NT2/D1 (cell line): ENCODE data around the gene GNB1.
A peak's percentile ranks its signal among the peaks of the same experiment; 100 is the strongest.

Source experiments
- DNase-seq: peaks from one replicate; pipeline ENCODE4 v3.0.0-alpha.2; 2011; ENCODE audit warnings: low read depth, low spot score
- H3K27me3 ChIP-seq: 2 replicates; pipeline ENCODE4 v1.6.0; 2011; ENCODE audit warnings: mild to moderate bottlenecking; ENCODE audit not compliant: insufficient read length, insufficient read depth
- H3K36me3 ChIP-seq: 2 replicates; pipeline ENCODE4 v1.6.1; 2011; ENCODE audit warnings: mild to moderate bottlenecking, low read length, mixed read lengths; ENCODE audit not compliant: insufficient read depth, insufficient read length
- H3K4me1 ChIP-seq: 2 replicates; pipeline ENCODE4 v1.5.1; 2011; ENCODE audit not compliant: insufficient read depth, insufficient read length
- H3K4me3 ChIP-seq: 2 replicates; pipeline ENCODE4 v1.5.1; 2011; ENCODE audit warnings: low read depth; ENCODE audit not compliant: insufficient read length
- H3K9ac ChIP-seq: 2 replicates; pipeline ENCODE4 v1.6.0; 2011; ENCODE audit warnings: low read depth; ENCODE audit not compliant: insufficient read length
- H3K9me3 ChIP-seq: 2 replicates; pipeline ENCODE4 v1.5.1; 2011; ENCODE audit warnings: mild to moderate bottlenecking, low read length; ENCODE audit not compliant: insufficient read depth
- SUZ12 ChIP-seq: IDR thresholded peaks from 2 replicates; pipeline ENCODE4 v1.6.1; 2011; ENCODE audit not compliant: insufficient read length, insufficient read depth; ENCODE audit errors: extremely low read depth
- YY1 ChIP-seq: IDR thresholded peaks from 2 replicates; pipeline ENCODE4 v1.6.1; 2011; ENCODE audit not compliant: insufficient read length, insufficient read depth
- ZNF274 ChIP-seq: IDR thresholded peaks from 2 replicates; pipeline ENCODE4 v1.6.1; 2011; ENCODE audit warnings: mild to moderate bottlenecking, low read depth, low read length

Gene GNB1

DNA sequence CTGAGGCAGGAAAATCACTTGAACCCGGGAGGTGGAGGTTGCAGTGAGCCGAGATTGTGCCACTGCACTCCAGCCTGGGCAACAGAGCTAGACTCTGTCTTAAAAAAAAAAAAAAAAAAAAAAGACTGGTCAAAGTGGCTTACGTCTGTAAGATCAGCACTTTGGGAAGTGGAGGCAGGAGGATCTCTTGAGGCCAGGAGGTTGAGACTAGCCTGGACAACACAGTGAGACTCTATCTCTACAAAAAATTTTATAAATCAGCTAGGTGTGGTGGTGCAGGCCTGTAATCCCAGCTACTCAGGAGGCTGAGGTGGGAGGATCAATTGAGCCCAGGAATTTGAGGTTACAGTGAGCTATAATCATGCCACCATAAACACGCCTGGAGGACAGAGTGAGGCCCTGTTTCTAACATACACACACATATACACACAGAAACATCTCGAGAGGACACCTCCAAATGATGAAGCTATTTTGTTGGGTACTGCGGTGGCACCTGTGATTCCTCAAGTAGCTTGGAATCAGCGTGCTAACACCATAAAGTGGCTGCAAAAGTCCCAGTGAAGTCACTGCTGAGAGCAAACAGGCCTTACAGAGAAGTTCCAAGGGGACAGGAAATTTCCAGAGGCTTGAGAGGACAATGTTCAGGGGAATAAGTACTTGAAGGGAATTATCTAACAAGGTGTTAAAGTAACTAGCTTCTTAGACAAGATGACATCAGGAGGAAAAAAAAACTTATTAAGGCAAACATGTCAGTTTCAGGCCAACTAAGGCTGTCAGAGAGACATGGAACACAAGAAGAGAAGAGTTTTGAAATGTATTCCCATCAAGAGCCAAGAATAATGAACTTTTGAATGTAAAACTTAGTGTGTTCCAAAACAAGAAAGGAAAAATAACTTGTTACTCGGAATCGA is 114.0 kb downstream of the GNB1 start:
- no peaks in the 10 kb centered on the region for H3K27me3 ChIP-seq
- H3K4me1 ChIP-seq = peaks cover 26% of the 10 kb centered on the region
- H3K4me3 ChIP-seq = no peak overlapping the region
- peaks cover 29% of the 10 kb centered on the region for H3K36me3 ChIP-seq
- no peak for DNase-seq
- peak overlapping the region; percentile 51 for H3K9ac ChIP-seq
- no peak for TF ChIP-seq SUZ12
- TF ChIP-seq ZNF274 = no peak
- no peak for TF ChIP-seq YY1
- 0 out of 2 replicates have a peak, but pooled peaks cover 4% of the 10 kb centered on the region for H3K9me3 ChIP-seq

DNA sequence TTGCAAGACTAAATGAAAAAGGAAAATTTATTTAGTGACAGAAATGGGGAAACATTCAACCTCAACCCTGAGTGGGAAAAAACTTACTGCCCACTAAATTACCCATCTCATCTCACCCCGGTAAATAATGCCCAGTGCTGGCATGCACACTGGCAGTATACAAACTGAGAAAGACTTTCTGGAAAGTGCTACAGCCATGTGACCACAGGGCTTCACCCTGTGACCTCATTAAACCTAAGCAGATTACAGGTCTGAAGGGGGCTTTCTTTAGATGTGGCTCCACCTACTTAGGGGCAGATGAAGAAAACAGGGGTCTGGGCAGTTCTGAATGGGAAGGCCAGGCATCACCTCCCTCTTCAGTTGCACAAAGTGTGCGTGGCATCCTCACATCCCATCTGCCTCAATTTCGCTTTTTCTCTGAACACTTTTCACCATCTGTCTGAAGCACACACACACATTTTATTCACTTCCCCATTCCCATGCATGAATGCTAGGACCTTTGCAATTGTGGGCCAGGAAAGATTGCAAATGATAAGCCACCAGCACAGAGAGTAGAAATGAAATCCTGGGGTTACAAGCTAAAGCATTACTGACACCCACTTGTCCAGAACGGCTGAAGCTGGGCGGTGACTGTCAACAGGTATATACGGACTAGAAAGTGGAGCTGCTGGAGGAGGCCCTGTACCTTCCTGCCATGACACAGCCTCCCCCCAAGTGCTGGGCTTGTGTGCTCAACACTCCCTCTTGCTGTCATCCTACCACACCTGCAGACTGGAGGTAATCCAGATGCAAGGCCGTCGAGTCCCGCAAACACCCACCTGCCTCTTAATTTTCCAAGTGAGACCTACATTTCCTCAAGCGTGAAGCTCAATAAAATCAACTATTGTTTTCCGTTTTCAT is 115.3 kb downstream of the GNB1 start:
- H3K4me3 ChIP-seq = no peak overlapping the region
- TF ChIP-seq ZNF274 = no peak
- no peak for TF ChIP-seq SUZ12
- TF ChIP-seq YY1 = no peak
- no peak for DNase-seq
- H3K36me3 ChIP-seq = peaks cover 35% of the 10 kb centered on the region
- H3K9ac ChIP-seq = peak overlapping the region; percentile 8
- H3K9me3 ChIP-seq = peaks cover 13% of the 10 kb centered on the region
- no peaks in the 10 kb centered on the region for H3K27me3 ChIP-seq
- H3K4me1 ChIP-seq = peaks cover 16% of the 10 kb centered on the region

DNA sequence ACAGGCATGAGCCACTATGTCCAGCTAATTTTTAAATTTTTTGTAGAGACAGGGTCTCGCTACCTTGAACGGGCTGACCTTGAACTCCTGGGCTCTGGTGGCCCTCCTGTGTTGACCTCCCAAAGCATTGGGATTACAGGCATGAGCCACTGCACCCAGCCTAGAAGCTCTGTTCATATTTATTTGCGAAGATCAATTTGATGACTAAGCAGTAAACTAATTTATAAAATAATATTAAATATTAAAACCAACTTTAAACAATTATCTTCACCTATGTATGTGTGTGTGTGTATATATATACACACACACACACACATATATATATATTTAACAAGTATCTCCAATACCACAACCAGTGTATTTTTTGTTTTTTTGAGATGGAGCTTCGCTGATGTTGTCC is 117.0 kb downstream of the GNB1 start:
- Histone ChIP-seq H3K27me3 (no peaks in the 10 kb centered on the region), H3K36me3 (peaks cover 35% of the 10 kb centered on the region), H3K4me1 (peaks cover 10% of the 10 kb centered on the region), H3K9ac (no peak overlapping the region), H3K9me3 (peaks cover 13% of the 10 kb centered on the region), H3K4me3 (no peak overlapping the region)
- no peak for TF ChIP-seq SUZ12
- TF ChIP-seq ZNF274 = no peak
- TF ChIP-seq YY1 = no peak
- DNase-seq = no peak

DNA sequence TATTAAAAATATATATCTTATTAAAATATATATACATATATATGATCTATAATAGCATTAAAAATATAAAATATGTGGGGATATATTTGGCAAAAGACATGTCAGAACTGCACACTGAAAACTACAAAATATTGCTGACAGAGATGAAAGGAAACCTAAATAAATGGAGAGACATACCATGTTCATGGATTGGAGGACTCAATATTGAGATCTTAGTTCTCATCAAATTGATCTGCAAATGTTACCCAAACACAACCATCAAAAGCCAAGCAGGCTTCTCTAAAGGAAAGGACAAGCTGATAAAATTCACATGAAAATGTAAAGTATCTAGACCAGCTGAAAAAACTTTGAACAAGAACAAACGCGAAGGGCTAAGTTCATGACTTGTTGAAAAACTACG is 119.8 kb downstream of the GNB1 start:
- H3K36me3 ChIP-seq = peaks cover 45% of the 10 kb centered on the region
- TF ChIP-seq YY1 (no peak), SUZ12 (no peak), ZNF274 (no peak)
- H3K4me1 ChIP-seq = peaks cover 7% of the 10 kb centered on the region
- DNase-seq = no peak
- no peak overlapping the region for H3K4me3 ChIP-seq
- no peak overlapping the region for H3K9ac ChIP-seq
- H3K9me3 ChIP-seq = peaks cover 13% of the 10 kb centered on the region
- H3K27me3 ChIP-seq = no peaks in the 10 kb centered on the region

DNA sequence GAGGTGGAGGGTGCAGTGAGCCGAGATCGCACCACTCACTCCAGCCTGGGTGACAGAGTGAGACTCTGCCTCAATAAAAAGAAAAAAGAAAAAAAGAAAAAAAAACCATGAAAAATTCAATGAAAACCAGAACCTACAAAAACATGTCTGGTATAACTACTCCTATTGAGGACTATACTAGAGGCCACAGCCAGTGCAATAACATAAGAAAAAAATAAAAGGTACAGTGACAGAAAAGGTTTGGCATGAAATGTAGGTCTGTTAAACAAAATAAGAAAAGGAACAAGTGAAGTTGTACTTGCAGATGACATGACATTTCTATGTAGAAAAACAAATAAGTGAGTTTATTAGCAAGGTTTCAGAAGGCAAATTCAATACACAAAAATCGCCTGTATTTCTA is 120.8 kb downstream of the GNB1 start:
- H3K9ac ChIP-seq = no peak overlapping the region
- no peak for TF ChIP-seq SUZ12
- TF ChIP-seq ZNF274 = no peak
- no peak for TF ChIP-seq YY1
- no peak overlapping the region for H3K4me3 ChIP-seq
- peaks cover 13% of the 10 kb centered on the region for H3K9me3 ChIP-seq
- no peaks in the 10 kb centered on the region for H3K27me3 ChIP-seq
- H3K36me3 ChIP-seq = peaks cover 37% of the 10 kb centered on the region
- H3K4me1 ChIP-seq = no peaks in the 10 kb centered on the region
- DNase-seq = no peak

DNA sequence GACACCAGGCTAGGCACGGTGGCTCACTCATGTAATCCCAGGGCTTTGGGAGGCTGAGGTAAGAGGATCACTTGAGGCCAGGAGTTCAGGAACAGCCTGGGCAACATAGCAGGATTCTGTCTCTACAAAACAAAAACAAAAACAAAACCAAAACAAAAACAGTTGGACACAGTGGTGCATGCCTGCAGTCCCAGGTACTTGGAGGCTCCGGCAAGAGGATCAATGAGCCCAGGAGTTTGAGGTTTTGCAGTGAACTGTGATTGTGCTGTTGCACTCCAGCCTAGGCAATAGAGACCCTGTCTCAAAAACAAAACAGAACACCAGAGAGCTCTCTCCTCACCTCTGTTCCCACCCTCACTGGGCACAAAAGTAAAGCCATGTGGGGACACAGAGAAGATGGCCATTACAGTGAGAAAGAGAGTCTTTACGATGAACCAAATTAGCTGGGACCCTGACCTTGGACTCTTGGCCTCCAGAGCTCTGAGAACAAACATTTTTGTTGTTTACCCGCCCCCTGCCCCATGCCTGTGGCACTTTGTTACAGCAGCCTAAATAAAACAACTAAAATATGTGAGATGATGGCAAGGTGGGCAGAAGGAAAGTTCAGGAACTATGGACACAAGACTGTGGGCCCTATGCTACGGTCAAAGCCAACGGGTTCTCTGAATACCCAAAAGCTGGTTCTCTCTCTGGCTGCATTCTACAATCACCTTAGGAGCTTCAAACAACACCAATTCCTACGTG is 122.5 kb downstream of the GNB1 start:
- TF ChIP-seq ZNF274 = no peak
- TF ChIP-seq YY1 = no peak
- TF ChIP-seq SUZ12 = no peak
- Histone ChIP-seq H3K9ac (no peak overlapping the region), H3K36me3 (peaks cover 42% of the 10 kb centered on the region), H3K4me3 (no peak overlapping the region), H3K27me3 (no peaks in the 10 kb centered on the region), H3K4me1 (peaks cover 3% of the 10 kb centered on the region), H3K9me3 (peaks cover 13% of the 10 kb centered on the region)
- DNase-seq = no peak
